Progenitor cell of endocrine pancreas (in vitro differentiated cells): Measurements from ENCODE around the gene TIAM2. TPM values are rescaled to one million over a fixed set of nuclear protein-coding genes. Genes with fewer than 3 reads are reported as not detected.

Source experiments
- DNase-seq: peaks from one replicate; pipeline ENCODE4 v3.0.0; 2021; ENCODE audit warnings: low spot score; ENCODE audit not compliant: unreplicated experiment
- H3K27ac Mint-ChIP-seq: 2 replicates; pipeline ENCODE4 v1.8.0; 2021; ENCODE audit warnings: mild to moderate bottlenecking, moderate library complexity, mixed read lengths
- H3K27me3 Mint-ChIP-seq: 2 replicates; pipeline ENCODE4 v1.8.0; 2021; ENCODE audit warnings: mixed read lengths
- H3K36me3 Mint-ChIP-seq: 2 replicates; pipeline ENCODE4 v1.8.0; 2022; ENCODE audit warnings: mixed read lengths; ENCODE audit not compliant: insufficient read depth
- H3K4me1 Mint-ChIP-seq: 2 replicates; pipeline ENCODE4 v1.8.0; 2021; ENCODE audit warnings: low read depth, mixed read lengths
- H3K4me3 Mint-ChIP-seq: 2 replicates; pipeline ENCODE4 v1.8.0; 2021; ENCODE audit warnings: low read depth, mild to moderate bottlenecking, moderate library complexity, mixed read lengths
- H3K9me3 Mint-ChIP-seq: 2 replicates; pipeline ENCODE4 v1.8.0; 2021; ENCODE audit warnings: low read depth, mixed read lengths
- CTCF ChIP-seq: fragments of 200-600 bp; sonication (generic); IDR thresholded peaks from one replicate; pipeline ENCODE4 v1.5.0; 2021; ENCODE audit warnings: antibody characterized with exemption, mild to moderate bottlenecking; ENCODE audit not compliant: unreplicated experiment
- total RNA-seq: library from RNA; stranded (reverse); gene quantifications from 2 replicates; pipeline ENCODE4 v1.2.1, GENCODE V29; 2021

TIAM2 gene
- total RNA-seq, 1 donor from 2014 or later: 14.3 TPM

- H3K4me3 Mint-ChIP-seq: no peak overlapping the region
- H3K27ac Mint-ChIP-seq: peak overlapping the region; percentile 20
- no peak for DNase-seq
- no peaks in the 10 kb centered on the region for H3K4me1 Mint-ChIP-seq
- no peaks in the 10 kb centered on the region for H3K27me3 Mint-ChIP-seq
- no peak for TF ChIP-seq CTCF
- peaks cover 19% of the 10 kb centered on the region for H3K36me3 Mint-ChIP-seq
- no peaks in the 10 kb centered on the region for H3K9me3 Mint-ChIP-seq
Observed at GRCh38 chr6:155290491-155290890, 295.4 kb downstream of the TIAM2 start.

- H3K9me3 Mint-ChIP-seq: no peaks in the 10 kb centered on the region
- peaks cover 18% of the 10 kb centered on the region for H3K36me3 Mint-ChIP-seq
- no peaks in the 10 kb centered on the region for H3K27me3 Mint-ChIP-seq
- no peak for DNase-seq
- no peaks in the 10 kb centered on the region for H3K4me1 Mint-ChIP-seq
- no peak for TF ChIP-seq CTCF
- H3K4me3 Mint-ChIP-seq: no peak overlapping the region
- no peak overlapping the region for H3K27ac Mint-ChIP-seq
Observed at GRCh38 chr6:155291291-155291690, 296.2 kb downstream of the TIAM2 start.

- no peak for TF ChIP-seq CTCF
- Mint-ChIP-seq H3K9me3 (no peaks in the 10 kb centered on the region), H3K4me3 (no peak overlapping the region), H3K36me3 (peaks cover 26% of the 10 kb centered on the region), H3K4me1 (no peaks in the 10 kb centered on the region), H3K27me3 (no peaks in the 10 kb centered on the region), H3K27ac (no peak overlapping the region)
- no peak for DNase-seq
Observed at GRCh38 chr6:155292711-155293110, 297.6 kb downstream of the TIAM2 start.

GRCh38 chr6:155297669-155298068, 302.6 kb downstream of the TIAM2 start:
- no peak for TF ChIP-seq CTCF
- H3K4me1 Mint-ChIP-seq: no peaks in the 10 kb centered on the region
- DNase-seq: no peak
- no peaks in the 10 kb centered on the region for H3K27me3 Mint-ChIP-seq
- peaks cover 30% of the 10 kb centered on the region for H3K36me3 Mint-ChIP-seq
- H3K9me3 Mint-ChIP-seq: no peaks in the 10 kb centered on the region
- no peak overlapping the region for H3K4me3 Mint-ChIP-seq
- H3K27ac Mint-ChIP-seq: no peak overlapping the region

- Mint-ChIP-seq H3K4me1 (no peaks in the 10 kb centered on the region), H3K27ac (no peak overlapping the region), H3K27me3 (no peaks in the 10 kb centered on the region), H3K9me3 (no peaks in the 10 kb centered on the region), H3K36me3 (peaks cover 24% of the 10 kb centered on the region), H3K4me3 (no peak overlapping the region)
- no peak for TF ChIP-seq CTCF
- no peak for DNase-seq
Observed at GRCh38 chr6:155301867-155302266, 306.8 kb downstream of the TIAM2 start.
